Colonic mucosa (tissue), 4 donors: ENCODE results near the gene ADAMTS13. TPM values are rescaled to one million over a fixed set of nuclear protein-coding genes. Genes with fewer than 3 reads are reported as not detected.

Experiments
- DNase-seq: peaks from one replicate; pipeline ENCODE4 v3.0.0-alpha.2; 2020
- H3K27ac ChIP-seq: fragments of 200-600 bp; one replicate; pipeline ENCODE4 v1.8.0; 2021
- H3K27me3 ChIP-seq: fragments of 200-600 bp; one replicate; pipeline ENCODE4 v1.8.0; 2021
- H3K36me3 ChIP-seq: fragments of 200-600 bp; one replicate; pipeline ENCODE4 v1.8.0; 2021
- H3K4me1 ChIP-seq: fragments of 200-600 bp; one replicate; pipeline ENCODE4 v1.8.0; 2021; ENCODE audit warnings: mild to moderate bottlenecking
- H3K4me3 ChIP-seq: fragments of 200-600 bp; one replicate; pipeline ENCODE4 v1.8.0; 2021
- H3K9ac ChIP-seq, 2 donors: one replicate each; pipeline ENCODE4 v1.7.0; 2013; ENCODE audit warnings: control low read depth in 2 of 2, low read depth in 2 of 2, low read length in 2 of 2
- H3K9me3 ChIP-seq: fragments of 200-600 bp; one replicate; pipeline ENCODE4 v1.8.0; 2021
- intact Hi-C: fragments of 100-400 bp; cut with DNase I; formaldehyde crosslinking; loops from one replicate; pipeline ENCODE4 v1.14.1; 2022
- total RNA-seq, 2 donors: library from RNA; stranded (reverse); fragmentation: NEBNext Ultra II Directional in 1 of 2; extraction: Animal tissue kit (Norgen Biotek cat#: 25700) in 1 of 2; gene quantifications; one replicate each; pipeline ENCODE4 v1.2.1, GENCODE V29; 2021
- TF ChIP-seq, protein P1 (sequence below): fragments of 200-600 bp; IDR thresholded peaks from one replicate; pipeline ENCODE4 v1.8.0; 2022; ENCODE audit warnings: antibody characterized with exemption, mild to moderate bottlenecking
- donor health status: healthy.
- donor health status: DM: no; HTN: no; CAD: no.
- donor health status: DM: no; HTN: no; CAD: no.

Gene ADAMTS13
- total RNA-seq, 2 donors from 2014 or later = 4.2 TPM

DNA sequence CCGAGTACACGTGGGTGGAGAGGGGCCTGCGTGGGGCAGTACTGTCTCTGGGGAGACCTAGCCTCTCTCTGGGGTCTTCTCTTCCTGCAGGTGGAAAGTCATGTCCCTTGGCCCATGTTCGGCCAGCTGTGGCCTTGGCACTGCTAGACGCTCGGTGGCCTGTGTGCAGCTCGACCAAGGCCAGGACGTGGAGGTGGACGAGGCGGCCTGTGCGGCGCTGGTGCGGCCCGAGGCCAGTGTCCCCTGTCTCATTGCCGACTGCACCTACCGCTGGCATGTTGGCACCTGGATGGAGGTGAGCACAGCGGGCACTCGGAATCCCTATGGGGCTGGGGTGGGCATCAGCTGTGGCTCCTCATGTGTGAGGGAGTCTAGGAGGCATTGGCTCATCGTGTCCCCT, 32.2 kb downstream of the ADAMTS13 start:
- no peak overlapping the region for H3K4me3 ChIP-seq
- H3K9ac ChIP-seq = no peak overlapping the region
- intact Hi-C loops = no loop called here
- no peak overlapping the region for H3K27ac ChIP-seq
- H3K4me1 ChIP-seq = no peaks in the 10 kb centered on the region
- H3K36me3 ChIP-seq = no peaks in the 10 kb centered on the region
- no peaks in the 10 kb centered on the region for H3K9me3 ChIP-seq
- no peaks in the 10 kb centered on the region for H3K27me3 ChIP-seq
- DNase-seq = no peak
- TF ChIP-seq, protein P1, sequence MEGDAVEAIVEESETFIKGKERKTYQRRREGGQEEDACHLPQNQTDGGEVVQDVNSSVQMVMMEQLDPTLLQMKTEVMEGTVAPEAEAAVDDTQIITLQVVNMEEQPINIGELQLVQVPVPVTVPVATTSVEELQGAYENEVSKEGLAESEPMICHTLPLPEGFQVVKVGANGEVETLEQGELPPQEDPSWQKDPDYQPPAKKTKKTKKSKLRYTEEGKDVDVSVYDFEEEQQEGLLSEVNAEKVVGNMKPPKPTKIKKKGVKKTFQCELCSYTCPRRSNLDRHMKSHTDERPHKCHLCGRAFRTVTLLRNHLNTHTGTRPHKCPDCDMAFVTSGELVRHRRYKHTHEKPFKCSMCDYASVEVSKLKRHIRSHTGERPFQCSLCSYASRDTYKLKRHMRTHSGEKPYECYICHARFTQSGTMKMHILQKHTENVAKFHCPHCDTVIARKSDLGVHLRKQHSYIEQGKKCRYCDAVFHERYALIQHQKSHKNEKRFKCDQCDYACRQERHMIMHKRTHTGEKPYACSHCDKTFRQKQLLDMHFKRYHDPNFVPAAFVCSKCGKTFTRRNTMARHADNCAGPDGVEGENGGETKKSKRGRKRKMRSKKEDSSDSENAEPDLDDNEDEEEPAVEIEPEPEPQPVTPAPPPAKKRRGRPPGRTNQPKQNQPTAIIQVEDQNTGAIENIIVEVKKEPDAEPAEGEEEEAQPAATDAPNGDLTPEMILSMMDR = no peak

DNA sequence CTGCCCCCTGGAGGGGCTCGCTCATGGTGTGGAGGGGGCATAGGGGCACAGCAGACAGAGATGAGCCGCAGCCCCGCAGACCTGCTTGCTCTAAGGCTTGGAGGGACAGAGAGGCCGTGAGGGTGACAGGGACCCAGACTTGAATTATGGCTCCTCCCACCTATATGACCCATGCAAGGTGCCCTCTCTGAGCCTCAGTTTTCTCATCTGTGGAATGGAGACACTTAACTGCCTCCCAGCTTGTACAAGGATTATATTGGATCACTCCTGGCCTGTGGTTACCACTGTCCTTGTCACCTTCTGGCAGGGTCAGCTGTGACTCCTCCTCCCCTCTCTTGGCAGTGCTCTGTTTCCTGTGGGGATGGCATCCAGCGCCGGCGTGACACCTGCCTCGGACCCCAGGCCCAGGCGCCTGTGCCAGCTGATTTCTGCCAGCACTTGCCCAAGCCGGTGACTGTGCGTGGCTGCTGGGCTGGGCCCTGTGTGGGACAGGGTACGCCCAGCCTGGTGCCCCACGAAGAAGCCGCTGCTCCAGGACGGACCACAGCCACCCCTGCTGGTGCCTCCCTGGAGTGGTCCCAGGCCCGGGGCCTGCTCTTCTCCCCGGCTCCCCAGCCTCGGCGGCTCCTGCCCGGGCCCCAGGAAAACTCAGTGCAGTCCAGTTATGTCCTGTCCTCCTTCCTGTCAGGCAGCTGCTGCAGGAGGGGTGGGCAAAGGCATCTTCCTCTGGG, 32.9 kb downstream of the ADAMTS13 start:
- no peak for DNase-seq
- no peak overlapping the region for H3K4me3 ChIP-seq

DNA sequence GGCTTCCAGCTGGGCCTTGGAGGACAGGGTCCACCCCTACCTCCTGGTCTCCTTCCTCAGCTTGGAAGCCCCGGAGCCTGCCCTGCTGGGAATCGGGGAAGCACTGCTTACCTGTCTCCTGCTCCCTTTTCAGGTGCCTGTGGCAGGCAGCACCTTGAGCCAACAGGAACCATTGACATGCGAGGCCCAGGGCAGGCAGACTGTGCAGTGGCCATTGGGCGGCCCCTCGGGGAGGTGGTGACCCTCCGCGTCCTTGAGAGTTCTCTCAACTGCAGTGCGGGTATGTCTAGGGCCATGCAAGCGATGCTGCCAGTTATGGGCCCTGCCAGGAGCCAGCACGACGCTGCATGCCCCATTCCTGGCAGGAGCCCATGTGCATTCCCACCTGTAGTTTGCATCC, 33.8 kb downstream of the ADAMTS13 start:
- TF ChIP-seq, protein P1 = no peak
- H3K4me3 ChIP-seq = no peak overlapping the region
- H3K4me1 ChIP-seq = peaks cover under 1% of the 10 kb centered on the region
- no peaks in the 10 kb centered on the region for H3K9me3 ChIP-seq
- DNase-seq = no peak
- intact Hi-C loops = loop anchor here (5.0 kb wide), 1 partner anchor 39 kb away; the partner anchor contains the start of gene REXO4
- no peaks in the 10 kb centered on the region for H3K27me3 ChIP-seq
- no peak overlapping the region for H3K9ac ChIP-seq
- no peak overlapping the region for H3K27ac ChIP-seq
- H3K36me3 ChIP-seq = no peaks in the 10 kb centered on the region

More for the DNA sequence above, 32.9 kb downstream of the ADAMTS13 start:
- H3K9me3 ChIP-seq = no peaks in the 10 kb centered on the region
- no peaks in the 10 kb centered on the region for H3K4me1 ChIP-seq
- TF ChIP-seq, protein P1 = no peak
- H3K9ac ChIP-seq = no peak overlapping the region
- no peaks in the 10 kb centered on the region for H3K36me3 ChIP-seq
- intact Hi-C loops = loop anchor here (5.0 kb wide), 1 partner anchor 38 kb away; the partner anchor contains the start of gene REXO4
- no peak overlapping the region for H3K27ac ChIP-seq
- no peaks in the 10 kb centered on the region for H3K27me3 ChIP-seq

DNA sequence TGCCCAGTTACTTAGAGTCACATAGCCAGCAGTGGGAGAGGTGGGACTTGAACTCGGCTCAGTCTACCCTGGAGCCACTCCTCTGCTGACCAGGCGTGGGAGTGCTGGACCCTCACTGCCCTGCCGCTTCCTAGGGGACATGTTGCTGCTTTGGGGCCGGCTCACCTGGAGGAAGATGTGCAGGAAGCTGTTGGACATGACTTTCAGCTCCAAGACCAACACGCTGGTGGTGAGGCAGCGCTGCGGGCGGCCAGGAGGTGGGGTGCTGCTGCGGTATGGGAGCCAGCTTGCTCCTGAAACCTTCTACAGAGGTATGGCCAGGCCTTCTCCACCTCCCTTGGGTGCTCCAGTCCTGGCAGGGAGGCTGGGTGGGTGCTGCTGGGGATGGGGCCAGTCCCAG, 34.2 kb downstream of the ADAMTS13 start:
- H3K4me1 ChIP-seq = peaks cover 5% of the 10 kb centered on the region
- TF ChIP-seq, protein P1 = no peak
- H3K4me3 ChIP-seq = no peak overlapping the region
- H3K9me3 ChIP-seq = no peaks in the 10 kb centered on the region
- no peaks in the 10 kb centered on the region for H3K36me3 ChIP-seq
- no peak overlapping the region for H3K9ac ChIP-seq
- intact Hi-C loops = loop anchor here (5.0 kb wide), 1 partner anchor 39 kb away; the partner anchor contains the start of gene REXO4
- no peaks in the 10 kb centered on the region for H3K27me3 ChIP-seq
- no peak overlapping the region for H3K27ac ChIP-seq
- DNase-seq = no peak

DNA sequence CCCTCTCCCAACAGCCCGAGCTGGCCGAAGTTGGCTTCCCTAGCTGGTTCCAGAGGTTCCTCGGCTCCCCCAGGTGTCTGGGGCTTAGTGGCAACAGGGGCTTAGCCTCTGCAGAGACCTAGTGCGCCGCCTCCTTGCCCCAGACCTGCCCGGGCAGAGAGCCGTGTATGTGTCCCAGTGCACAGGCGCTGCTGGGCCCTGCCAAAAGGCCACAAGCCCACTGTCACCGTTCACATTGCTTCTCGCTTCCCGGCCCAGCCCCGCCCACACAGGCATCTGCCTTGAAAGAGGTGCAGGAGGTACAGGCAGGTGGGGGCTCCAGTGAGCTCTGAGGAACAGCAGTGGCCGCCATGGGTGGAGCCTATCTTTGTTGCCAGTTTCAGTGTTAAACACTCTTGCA, 35.1 kb downstream of the ADAMTS13 start:
- H3K36me3 ChIP-seq = no peaks in the 10 kb centered on the region
- DNase-seq = no peak
- no peaks in the 10 kb centered on the region for H3K9me3 ChIP-seq
- intact Hi-C loops = loop anchor here (5.0 kb wide), 1 partner anchor 40 kb away; the partner anchor contains the start of gene REXO4
- TF ChIP-seq, protein P1 = no peak
- H3K4me1 ChIP-seq = peaks cover 6% of the 10 kb centered on the region
- no peak overlapping the region for H3K27ac ChIP-seq
- no peak overlapping the region for H3K4me3 ChIP-seq
- no peaks in the 10 kb centered on the region for H3K27me3 ChIP-seq
- no peak overlapping the region for H3K9ac ChIP-seq
